Kidney epithelial cell (primary cell): ENCODE data around the gene CDHR3. TPM values are rescaled to one million over a fixed set of nuclear protein-coding genes. Genes with fewer than 3 reads are reported as not detected.
"Not testable (repeated sequence)": the region's sequence is repeated elsewhere in the genome, so short reads cannot be mapped to it uniquely, and the experiment has no call there.

Experiments
- DNase-seq: peaks from one replicate; pipeline ENCODE4 v3.0.0-alpha.2; 2010; ENCODE audit warnings: low read depth
- H3K27me3 ChIP-seq: 2 replicates; pipeline ENCODE4 v1.6.0; 2011; ENCODE audit warnings: low read length; ENCODE audit not compliant: control insufficient read depth, insufficient read depth
- H3K36me3 ChIP-seq: 2 replicates; pipeline ENCODE4 v1.5.1; 2011; ENCODE audit warnings: low read length; ENCODE audit not compliant: control insufficient read depth, insufficient read depth
- H3K4me3 ChIP-seq: 2 replicates; pipeline ENCODE4 v1.5.1; 2011; ENCODE audit warnings: low read depth, mild to moderate bottlenecking, control low read depth, low read length
- CTCF ChIP-seq: IDR thresholded peaks from 2 replicates; pipeline ENCODE4 v1.5.1; 2011; ENCODE audit warnings: mild to moderate bottlenecking, moderate library complexity, low read length, control low read depth, inconsistent platforms; ENCODE audit not compliant: insufficient read depth, poor library complexity, severe bottlenecking
- total RNA-seq: library from RNA; depleted of rRNA; stranded (reverse); fragments of >200 nt; gene quantifications from 2 replicates; pipeline ENCODE4 v1.2.3, GENCODE V29; 2015

CDHR3 gene
- total RNA-seq, 1 donor from 2014 or later = 0.96 TPM

- Histone ChIP-seq H3K36me3 (no peaks in the 10 kb centered on the region), H3K4me3 (no peak overlapping the region), H3K27me3 (no peaks in the 10 kb centered on the region)
- no peak for TF ChIP-seq CTCF
- no peak for DNase-seq
Measured at GRCh38 chr7:105980645-105981396, 17.8 kb downstream of the CDHR3 start.

GRCh38 chr7:105982388-105982787 is 19.3 kb downstream of the CDHR3 start:
- H3K27me3 ChIP-seq = peaks cover 2% of the 10 kb centered on the region
- H3K4me3 ChIP-seq = no peak overlapping the region
- no peak for TF ChIP-seq CTCF
- no peak for DNase-seq
- H3K36me3 ChIP-seq = no peaks in the 10 kb centered on the region

GRCh38 chr7:105984808-105985207 is 21.7 kb downstream of the CDHR3 start:
- H3K36me3 ChIP-seq, DNase-seq, H3K4me3 ChIP-seq, H3K27me3 ChIP-seq: not testable (repeated sequence)

- no peaks in the 10 kb centered on the region for H3K36me3 ChIP-seq
- TF ChIP-seq CTCF = no peak
- H3K4me3 ChIP-seq = no peak overlapping the region
- DNase-seq = no peak
- peaks cover 7% of the 10 kb centered on the region for H3K27me3 ChIP-seq
Measured at GRCh38 chr7:105985229-105985628, 22.2 kb downstream of the CDHR3 start.

- TF ChIP-seq CTCF = no peak
- Histone ChIP-seq H3K36me3 (no peaks in the 10 kb centered on the region), H3K4me3 (no peak overlapping the region), H3K27me3 (peaks cover 7% of the 10 kb centered on the region)
- no peak for DNase-seq
Measured at GRCh38 chr7:105985672-105986215, 22.7 kb downstream of the CDHR3 start.

GRCh38 chr7:105987046-105987445 is 24.0 kb downstream of the CDHR3 start:
- no peak for DNase-seq
- no peak for TF ChIP-seq CTCF
- Histone ChIP-seq H3K4me3 (no peak overlapping the region), H3K36me3 (no peaks in the 10 kb centered on the region), H3K27me3 (peaks cover 7% of the 10 kb centered on the region)
